HepG2 (cell line): ENCODE results near the gene BAZ1B.
"Not testable (repeated sequence)": the region's sequence is repeated elsewhere in the genome, so short reads cannot be mapped to it uniquely, and the experiment has no call there.

Experiments used
- HNRNPH1 ChIP-seq: fragments of 200-400 bp; formaldehyde crosslinking; optimal IDR thresholded peaks from 2 replicates; pipeline ENCODE3; 2017; ENCODE audit warnings: mild to moderate bottlenecking, low read depth, low read length
- NCOR1 ChIP-seq: fragments of 200-600 bp; sonication (generic); IDR thresholded peaks from 2 replicates; pipeline ENCODE4 v1.7.0; 2017; ENCODE audit warnings: antibody characterized with exemption, low read length, borderline replicate concordance
- RAD51 ChIP-seq: fragments of 450-650 bp; IDR thresholded peaks from 2 replicates; pipeline ENCODE4 v1.6.1; 2016; ENCODE audit warnings: borderline replicate concordance
- TAF15 ChIP-seq: fragments of 200-400 bp; formaldehyde crosslinking; IDR thresholded peaks from one replicate; pipeline ENCODE4 v1.6.1; 2018; ENCODE audit warnings: mild to moderate bottlenecking, low read depth, low read length; ENCODE audit not compliant: poor library complexity, severe bottlenecking
- ZNF446 ChIP-seq: sonication (generic); formaldehyde crosslinking; IDR thresholded peaks from 2 replicates; pipeline ENCODE4 v1.5.0; 2020; ENCODE audit warnings: mild to moderate bottlenecking, missing genetic modification reagents
- ZNF570 ChIP-seq: sonication (generic); formaldehyde crosslinking; IDR thresholded peaks from 2 replicates; pipeline ENCODE4 v1.4.0; 2020; ENCODE audit warnings: mild to moderate bottlenecking, missing genetic modification reagents, borderline replicate concordance
- ZZZ3 ChIP-seq: sonication (generic); formaldehyde crosslinking; IDR thresholded peaks from 2 replicates; pipeline ENCODE4 v1.4.0; 2020; ENCODE audit warnings: missing genetic modification reagents, mild to moderate bottlenecking, borderline replicate concordance
- TF ChIP-seq, protein P1 (sequence below): sonication (generic); formaldehyde crosslinking; IDR thresholded peaks from 2 replicates; pipeline ENCODE4 v1.4.0; 2020; ENCODE audit warnings: mild to moderate bottlenecking, missing genetic modification reagents
- TF ChIP-seq, protein P2 (sequence below): sonication (generic); formaldehyde crosslinking; IDR thresholded peaks from 2 replicates; pipeline ENCODE4 v1.5.1; 2020; ENCODE audit warnings: mild to moderate bottlenecking, missing genetic modification reagents, moderate library complexity
- TF ChIP-seq, protein P3 (sequence below): sonication (generic); formaldehyde crosslinking; IDR thresholded peaks from 2 replicates; pipeline ENCODE4 v1.4.0; 2020; ENCODE audit warnings: missing genetic modification reagents
- TF ChIP-seq, protein P4 (sequence below): sonication (generic); formaldehyde crosslinking; IDR thresholded peaks from 2 replicates; pipeline ENCODE4 v1.5.0; 2020; ENCODE audit warnings: mild to moderate bottlenecking, missing genetic modification reagents, moderate library complexity
- TF ChIP-seq, protein P5 (sequence below): sonication (generic); formaldehyde crosslinking; IDR thresholded peaks from 2 replicates; pipeline ENCODE4 v1.4.0; 2020; ENCODE audit warnings: missing genetic modification reagents, borderline replicate concordance
- TF ChIP-seq, protein P6 (sequence below): sonication (generic); formaldehyde crosslinking; IDR thresholded peaks from 2 replicates; pipeline ENCODE4 v1.4.0; 2020; ENCODE audit warnings: missing genetic modification reagents

DNA sequence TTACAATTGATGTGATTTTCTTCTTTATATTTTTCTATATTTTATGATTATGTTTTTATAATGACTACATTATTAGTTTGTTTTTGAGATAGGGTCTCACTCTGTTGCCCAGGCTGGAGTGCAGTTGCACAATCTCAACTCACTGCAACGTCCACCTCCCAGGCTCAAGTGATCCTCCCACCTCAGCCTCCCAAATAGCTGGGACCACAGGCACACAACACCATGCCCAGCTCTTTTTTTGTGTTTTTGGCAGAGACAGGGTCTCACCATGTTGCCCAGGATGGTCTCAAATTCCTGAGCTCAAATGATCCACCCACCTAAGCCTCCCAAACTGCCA, 4.0 kb upstream of the BAZ1B start:
- not testable (repeated sequence) for TF ChIP-seq NCOR1; HNRNPH1; ZZZ3 (CRISPR knock-in tag); ZNF446; RAD51; TAF15; ZNF570 (CRISPR knock-in tag)
- TF ChIP-seq, protein P1, sequence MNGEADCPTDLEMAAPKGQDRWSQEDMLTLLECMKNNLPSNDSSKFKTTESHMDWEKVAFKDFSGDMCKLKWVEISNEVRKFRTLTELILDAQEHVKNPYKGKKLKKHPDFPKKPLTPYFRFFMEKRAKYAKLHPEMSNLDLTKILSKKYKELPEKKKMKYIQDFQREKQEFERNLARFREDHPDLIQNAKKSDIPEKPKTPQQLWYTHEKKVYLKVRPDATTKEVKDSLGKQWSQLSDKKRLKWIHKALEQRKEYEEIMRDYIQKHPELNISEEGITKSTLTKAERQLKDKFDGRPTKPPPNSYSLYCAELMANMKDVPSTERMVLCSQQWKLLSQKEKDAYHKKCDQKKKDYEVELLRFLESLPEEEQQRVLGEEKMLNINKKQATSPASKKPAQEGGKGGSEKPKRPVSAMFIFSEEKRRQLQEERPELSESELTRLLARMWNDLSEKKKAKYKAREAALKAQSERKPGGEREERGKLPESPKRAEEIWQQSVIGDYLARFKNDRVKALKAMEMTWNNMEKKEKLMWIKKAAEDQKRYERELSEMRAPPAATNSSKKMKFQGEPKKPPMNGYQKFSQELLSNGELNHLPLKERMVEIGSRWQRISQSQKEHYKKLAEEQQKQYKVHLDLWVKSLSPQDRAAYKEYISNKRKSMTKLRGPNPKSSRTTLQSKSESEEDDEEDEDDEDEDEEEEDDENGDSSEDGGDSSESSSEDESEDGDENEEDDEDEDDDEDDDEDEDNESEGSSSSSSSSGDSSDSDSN (CRISPR knock-in tag), result not testable (repeated sequence)
- TF ChIP-seq, protein P2, sequence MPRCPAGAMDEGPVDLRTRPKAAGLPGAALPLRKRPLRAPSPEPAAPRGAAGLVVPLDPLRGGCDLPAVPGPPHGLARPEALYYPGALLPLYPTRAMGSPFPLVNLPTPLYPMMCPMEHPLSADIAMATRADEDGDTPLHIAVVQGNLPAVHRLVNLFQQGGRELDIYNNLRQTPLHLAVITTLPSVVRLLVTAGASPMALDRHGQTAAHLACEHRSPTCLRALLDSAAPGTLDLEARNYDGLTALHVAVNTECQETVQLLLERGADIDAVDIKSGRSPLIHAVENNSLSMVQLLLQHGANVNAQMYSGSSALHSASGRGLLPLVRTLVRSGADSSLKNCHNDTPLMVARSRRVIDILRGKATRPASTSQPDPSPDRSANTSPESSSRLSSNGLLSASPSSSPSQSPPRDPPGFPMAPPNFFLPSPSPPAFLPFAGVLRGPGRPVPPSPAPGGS (CRISPR knock-in tag), result not testable (repeated sequence)
- TF ChIP-seq, protein P3, sequence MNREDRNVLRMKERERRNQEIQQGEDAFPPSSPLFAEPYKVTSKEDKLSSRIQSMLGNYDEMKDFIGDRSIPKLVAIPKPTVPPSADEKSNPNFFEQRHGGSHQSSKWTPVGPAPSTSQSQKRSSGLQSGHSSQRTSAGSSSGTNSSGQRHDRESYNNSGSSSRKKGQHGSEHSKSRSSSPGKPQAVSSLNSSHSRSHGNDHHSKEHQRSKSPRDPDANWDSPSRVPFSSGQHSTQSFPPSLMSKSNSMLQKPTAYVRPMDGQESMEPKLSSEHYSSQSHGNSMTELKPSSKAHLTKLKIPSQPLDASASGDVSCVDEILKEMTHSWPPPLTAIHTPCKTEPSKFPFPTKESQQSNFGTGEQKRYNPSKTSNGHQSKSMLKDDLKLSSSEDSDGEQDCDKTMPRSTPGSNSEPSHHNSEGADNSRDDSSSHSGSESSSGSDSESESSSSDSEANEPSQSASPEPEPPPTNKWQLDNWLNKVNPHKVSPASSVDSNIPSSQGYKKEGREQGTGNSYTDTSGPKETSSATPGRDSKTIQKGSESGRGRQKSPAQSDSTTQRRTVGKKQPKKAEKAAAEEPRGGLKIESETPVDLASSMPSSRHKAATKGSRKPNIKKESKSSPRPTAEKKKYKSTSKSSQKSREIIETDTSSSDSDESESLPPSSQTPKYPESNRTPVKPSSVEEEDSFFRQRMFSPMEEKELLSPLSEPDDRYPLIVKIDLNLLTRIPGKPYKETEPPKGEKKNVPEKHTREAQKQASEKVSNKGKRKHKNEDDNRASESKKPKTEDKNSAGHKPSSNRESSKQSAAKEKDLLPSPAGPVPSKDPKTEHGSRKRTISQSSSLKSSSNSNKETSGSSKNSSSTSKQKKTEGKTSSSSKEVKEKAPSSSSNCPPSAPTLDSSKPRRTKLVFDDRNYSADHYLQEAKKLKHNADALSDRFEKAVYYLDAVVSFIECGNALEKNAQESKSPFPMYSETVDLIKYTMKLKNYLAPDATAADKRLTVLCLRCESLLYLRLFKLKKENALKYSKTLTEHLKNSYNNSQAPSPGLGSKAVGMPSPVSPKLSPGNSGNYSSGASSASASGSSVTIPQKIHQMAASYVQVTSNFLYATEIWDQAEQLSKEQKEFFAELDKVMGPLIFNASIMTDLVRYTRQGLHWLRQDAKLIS (CRISPR knock-in tag), result not testable (repeated sequence)
- TF ChIP-seq, protein P4, sequence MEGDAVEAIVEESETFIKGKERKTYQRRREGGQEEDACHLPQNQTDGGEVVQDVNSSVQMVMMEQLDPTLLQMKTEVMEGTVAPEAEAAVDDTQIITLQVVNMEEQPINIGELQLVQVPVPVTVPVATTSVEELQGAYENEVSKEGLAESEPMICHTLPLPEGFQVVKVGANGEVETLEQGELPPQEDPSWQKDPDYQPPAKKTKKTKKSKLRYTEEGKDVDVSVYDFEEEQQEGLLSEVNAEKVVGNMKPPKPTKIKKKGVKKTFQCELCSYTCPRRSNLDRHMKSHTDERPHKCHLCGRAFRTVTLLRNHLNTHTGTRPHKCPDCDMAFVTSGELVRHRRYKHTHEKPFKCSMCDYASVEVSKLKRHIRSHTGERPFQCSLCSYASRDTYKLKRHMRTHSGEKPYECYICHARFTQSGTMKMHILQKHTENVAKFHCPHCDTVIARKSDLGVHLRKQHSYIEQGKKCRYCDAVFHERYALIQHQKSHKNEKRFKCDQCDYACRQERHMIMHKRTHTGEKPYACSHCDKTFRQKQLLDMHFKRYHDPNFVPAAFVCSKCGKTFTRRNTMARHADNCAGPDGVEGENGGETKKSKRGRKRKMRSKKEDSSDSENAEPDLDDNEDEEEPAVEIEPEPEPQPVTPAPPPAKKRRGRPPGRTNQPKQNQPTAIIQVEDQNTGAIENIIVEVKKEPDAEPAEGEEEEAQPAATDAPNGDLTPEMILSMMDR (CRISPR knock-in tag), result not testable (repeated sequence)
- TF ChIP-seq, protein P5, sequence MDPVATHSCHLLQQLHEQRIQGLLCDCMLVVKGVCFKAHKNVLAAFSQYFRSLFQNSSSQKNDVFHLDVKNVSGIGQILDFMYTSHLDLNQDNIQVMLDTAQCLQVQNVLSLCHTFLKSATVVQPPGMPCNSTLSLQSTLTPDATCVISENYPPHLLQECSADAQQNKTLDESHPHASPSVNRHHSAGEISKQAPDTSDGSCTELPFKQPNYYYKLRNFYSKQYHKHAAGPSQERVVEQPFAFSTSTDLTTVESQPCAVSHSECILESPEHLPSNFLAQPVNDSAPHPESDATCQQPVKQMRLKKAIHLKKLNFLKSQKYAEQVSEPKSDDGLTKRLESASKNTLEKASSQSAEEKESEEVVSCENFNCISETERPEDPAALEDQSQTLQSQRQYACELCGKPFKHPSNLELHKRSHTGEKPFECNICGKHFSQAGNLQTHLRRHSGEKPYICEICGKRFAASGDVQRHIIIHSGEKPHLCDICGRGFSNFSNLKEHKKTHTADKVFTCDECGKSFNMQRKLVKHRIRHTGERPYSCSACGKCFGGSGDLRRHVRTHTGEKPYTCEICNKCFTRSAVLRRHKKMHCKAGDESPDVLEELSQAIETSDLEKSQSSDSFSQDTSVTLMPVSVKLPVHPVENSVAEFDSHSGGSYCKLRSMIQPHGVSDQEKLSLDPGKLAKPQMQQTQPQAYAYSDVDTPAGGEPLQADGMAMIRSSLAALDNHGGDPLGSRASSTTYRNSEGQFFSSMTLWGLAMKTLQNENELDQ (CRISPR knock-in tag), result not testable (repeated sequence)
- TF ChIP-seq, protein P6, sequence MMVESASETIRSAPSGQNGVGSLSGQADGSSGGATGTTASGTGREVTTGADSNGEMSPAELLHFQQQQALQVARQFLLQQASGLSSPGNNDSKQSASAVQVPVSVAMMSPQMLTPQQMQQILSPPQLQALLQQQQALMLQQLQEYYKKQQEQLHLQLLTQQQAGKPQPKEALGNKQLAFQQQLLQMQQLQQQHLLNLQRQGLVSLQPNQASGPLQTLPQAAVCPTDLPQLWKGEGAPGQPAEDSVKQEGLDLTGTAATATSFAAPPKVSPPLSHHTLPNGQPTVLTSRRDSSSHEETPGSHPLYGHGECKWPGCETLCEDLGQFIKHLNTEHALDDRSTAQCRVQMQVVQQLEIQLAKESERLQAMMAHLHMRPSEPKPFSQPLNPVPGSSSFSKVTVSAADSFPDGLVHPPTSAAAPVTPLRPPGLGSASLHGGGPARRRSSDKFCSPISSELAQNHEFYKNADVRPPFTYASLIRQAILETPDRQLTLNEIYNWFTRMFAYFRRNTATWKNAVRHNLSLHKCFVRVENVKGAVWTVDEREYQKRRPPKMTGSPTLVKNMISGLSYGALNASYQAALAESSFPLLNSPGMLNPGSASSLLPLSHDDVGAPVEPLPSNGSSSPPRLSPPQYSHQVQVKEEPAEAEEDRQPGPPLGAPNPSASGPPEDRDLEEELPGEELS (CRISPR knock-in tag), result not testable (repeated sequence)
